HS-27A (cell line): ENCODE measurements around the gene MED13L.
"Not testable (repeated sequence)": the region's sequence is repeated elsewhere in the genome, so short reads cannot be mapped to it uniquely, and the experiment has no call there.

ENCODE experiments used
- DNase-seq: peaks from one replicate; pipeline ENCODE4 v3.0.0-alpha.2; 2012; ENCODE audit warnings: low read depth, missing footprints

Gene MED13L

DNA sequence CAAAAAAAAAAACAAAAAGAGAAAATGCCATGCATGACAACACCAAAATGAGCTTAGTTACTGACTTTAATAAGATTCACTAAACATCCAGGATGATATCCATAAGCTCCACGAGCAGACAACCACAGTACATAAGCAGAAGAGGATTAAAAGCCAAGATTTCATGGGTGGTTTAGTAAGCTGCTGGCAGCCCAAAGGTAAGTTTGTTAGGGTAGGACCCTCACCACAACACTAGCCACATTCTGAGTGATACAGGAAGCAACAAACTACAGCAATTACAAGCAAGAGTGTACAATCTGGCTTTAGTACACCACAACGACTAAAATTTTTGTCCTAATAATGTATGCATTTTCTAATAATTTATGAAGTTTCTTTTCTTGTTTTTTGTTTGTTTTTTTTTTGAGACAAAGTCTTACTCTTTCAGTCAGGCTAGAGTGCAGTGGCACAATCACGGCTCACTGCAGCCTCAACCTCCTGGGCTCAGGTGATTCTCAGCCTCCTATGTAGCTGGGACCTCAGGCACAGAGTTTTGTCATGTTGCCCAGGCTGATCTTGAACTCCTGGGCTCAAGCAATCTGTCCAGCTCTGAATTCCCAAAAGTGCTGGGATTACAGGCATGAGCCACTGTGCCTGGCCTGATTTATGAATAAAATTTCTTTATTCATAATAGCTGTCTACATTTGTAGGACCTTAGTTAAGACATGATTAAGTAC lies 221.4 kb downstream of the MED13L start:
- DNase-seq, result no peak

DNA sequence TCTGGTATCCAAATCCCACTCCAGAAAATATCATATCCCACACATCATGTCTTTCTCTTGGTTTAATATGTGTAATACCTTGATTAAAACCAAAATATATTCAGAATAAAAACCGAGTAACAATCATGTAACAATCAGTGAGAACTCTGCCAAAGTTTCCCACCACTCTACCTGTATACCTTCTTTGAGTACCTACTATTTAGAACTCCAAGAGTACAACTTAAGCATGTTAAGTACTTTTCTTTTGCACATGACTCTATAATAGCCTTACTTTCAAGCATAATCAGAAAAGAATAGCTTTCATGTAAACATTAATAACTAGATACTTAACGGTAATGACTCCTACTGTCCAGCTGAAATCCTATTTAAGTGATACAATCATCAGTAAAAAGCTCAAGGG lies 223.2 kb downstream of the MED13L start:
- DNase-seq, result no peak

DNA sequence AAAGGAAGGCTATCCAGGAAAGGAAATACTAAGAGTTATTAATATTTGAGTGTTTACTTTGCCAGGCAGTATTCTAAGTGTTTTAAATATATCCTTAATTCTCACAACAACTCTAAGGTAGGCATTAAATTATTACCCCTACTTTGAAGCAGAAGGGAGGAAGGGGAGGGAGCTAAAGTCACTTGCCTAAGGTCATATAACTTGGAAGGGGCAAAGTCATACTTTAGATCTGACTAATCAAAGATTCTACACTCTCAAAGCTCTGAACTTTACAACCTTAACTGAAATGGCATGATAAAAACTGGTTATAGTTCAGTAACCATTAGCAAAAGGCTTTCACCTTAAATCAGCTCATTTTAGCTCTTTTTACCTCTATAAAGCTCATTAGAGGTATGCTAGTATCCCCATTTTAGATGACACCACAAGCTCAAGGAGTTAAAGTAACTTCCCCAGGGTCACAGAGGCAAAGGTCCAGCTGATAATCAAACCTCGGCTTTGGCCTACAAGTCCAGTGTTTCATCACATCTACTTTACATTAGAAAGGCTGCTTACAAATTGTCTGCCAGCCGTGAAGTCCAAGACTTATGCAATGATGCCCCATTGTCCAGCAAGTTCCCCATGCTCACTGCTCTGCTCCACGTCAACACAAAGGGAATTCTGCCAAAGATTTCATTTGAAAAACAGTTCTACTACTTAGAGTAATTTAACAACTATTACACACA lies 223.9 kb downstream of the MED13L start:
- no peak for DNase-seq

DNA sequence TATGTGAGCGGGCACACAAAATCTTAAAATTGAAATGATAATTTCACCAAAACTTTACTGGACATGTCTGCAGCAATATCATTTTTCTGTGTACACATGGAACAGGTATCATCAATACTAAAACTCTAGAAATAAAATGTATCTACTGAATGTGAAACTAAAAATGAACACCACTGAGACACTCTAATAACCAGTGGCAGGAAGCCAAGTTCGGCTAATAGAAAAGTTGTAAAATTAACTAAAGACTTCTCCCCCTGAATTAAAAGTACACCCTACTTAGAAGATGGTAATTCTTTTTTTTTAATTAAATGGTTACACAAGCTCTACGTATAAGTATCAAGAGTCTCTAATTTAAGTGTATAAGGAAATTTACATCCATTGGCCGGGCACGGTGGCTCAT lies 227.2 kb downstream of the MED13L start:
- no peak for DNase-seq

DNA sequence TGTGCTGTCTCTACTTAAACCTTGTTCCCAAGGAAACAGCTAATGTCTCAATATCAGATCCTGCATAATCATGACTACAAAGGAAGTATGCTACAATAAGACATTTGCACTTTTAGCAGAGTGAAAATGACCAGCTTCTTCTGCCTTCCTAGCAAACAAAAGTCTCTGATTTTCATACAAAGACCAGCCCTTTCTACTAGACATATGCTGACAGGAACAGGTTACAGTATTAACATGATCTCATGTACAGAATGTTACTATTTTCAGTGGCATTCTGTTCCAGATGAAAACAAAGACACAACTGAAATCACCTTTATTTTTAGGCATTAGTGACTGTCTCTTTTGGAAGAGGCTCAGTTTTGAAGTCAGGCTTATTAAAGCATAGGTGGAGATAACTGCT lies 228.6 kb downstream of the MED13L start:
- no peak for DNase-seq

DNA sequence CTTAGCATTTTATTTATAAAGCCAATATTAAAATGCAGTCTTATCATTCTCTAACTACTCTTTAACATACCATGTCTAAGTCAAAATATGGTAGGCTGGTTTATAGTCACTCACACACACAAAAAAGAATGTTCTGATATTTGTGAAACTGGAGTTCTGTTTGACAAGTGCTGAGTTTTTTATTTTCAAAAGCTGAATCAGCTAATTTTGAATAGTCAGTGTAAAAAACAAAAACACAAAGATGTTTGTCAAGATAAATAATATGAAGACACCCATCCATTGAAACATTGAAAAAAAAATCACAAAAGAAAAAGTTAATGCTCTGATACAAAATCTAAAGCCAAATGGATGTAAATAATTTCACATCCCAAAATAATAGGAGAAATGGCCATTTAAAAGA lies 231.5 kb downstream of the MED13L start:
- DNase-seq, result no peak

DNA sequence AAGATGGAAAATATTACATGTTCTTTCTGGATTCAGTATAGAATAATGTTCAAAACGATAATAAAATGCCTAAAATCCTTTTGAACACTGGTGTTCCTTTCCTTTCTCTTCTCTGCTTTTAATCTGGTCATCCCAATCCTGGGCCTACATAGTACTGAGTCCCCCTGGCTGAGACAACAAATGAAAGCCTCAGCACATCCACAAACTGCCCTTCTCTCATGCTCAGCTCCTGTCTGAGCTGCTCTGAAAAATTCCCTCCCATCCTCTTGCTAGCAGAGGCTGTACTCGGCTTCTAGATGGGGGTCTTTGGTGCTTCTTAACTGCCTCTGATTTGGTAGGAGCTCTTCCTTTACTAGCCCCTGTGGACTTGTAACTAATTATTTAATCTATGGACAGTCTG lies 232.3 kb downstream of the MED13L start:
- no peak for DNase-seq

DNA sequence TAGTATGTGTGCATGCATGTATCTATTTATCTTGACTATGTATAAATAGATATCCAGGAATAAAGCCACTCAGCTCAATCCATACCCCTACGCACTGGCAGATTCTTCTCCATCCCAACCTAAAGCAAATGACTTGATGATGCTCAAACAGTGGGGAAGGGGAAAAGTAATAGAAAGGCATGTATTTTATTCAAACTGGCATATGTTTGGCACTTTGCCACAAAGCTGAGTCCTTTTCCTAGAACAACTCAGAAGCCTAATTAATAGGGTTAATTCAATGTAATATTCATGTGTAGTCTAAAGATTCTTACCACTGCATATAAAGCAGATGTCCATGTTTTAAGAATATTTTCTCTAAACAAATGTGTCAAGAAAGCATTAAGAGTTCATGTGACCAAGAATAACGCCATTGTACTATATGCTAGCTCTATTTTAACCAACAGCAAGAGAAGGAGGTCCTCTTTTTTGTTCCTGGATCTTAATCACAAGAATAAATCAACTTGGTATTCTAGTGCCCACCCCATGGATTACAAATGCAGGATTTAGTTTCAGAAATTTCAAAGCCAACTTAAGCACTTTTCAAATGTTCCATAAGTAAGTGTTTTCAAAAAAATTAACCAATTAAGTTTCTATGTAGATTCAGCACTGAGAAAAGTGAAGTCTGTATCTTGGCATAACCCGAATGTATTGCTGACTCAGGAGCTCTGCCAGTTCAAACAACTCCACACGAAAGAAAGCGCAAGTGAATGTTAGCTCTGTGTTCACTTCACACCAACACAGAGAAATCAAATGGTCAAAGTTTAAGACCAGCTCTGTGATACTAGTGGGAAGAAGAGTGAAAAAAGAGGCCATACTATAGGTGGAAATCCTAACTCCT lies 233.6 kb downstream of the MED13L start:
- no peak for DNase-seq

DNA sequence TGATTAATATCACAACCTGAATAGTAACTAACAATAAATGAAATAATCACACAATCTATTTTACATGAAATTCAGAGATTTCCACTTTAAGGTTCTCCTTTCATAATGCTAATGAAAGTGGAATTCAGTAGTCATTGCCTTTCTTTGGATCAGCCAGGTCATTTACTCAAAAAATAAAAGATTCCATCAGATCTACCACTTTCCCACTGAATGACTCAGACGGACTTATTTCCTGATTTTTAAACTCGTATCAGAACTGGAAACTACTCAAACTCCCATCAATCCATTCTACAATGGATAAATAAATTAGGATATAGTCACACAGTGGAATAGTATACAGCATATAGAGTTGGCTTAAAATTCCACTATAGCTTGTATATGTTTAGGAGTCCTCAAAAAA lies 237.1 kb downstream of the MED13L start:
- no peak for DNase-seq

DNA sequence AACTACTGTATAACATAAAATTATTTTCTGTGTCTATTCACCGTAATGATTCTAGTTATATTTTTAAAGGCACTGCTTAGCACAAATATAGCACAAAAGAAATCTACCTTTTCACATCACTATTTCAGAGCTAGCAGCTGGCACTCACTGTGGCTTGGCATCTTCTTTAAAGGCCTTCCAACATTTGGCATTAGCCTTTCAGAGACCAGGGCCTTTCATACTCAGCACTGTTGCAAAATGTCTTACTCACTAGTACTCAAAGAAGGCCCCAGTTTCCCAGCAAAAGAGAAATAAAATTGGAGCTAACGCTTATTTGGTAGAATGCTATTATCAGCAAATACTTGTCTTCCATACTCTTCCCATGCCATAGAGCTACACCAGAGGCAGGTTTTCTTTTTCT lies 238.4 kb downstream of the MED13L start:
- no peak for DNase-seq

DNA sequence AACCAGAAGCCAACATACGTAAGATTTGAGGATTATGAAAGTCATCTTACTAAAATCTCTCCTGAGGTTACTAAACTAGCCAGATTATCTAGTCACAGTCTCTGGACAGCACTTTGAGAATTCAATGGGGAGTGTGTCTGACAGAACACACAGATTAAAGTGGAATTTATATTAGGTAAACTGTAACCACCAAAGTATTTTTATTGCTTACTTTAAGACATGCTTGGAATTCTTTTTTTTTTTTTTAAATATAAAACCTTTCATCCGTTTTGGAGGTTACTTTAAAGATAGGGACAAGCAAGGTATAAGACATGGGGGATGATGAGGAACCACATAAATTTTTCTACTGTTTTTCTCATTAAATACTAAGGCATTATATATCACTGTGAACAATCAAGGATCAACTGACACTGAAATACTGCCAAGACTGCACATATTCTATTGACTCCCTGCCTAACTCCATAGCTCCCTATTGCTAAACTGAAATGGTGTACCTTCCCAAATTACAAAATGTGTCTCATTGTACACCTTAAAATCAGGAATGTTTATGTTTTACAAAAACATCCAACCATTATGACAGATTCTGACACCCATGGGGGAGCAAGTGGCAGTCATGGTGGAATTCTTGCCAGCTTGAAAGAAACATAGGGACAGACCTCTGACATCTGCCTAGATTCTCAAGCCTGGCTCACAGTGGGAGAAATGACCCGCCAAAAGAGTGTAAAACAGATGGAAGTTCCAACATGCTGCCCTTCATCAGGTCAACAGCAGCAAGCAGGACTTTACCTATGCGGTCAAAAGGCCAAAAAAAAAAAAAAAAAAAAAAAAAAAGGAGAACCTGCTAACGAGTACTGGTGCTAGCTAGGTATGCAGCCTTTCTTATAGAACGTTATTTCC lies 239.3 kb downstream of the MED13L start:
- DNase-seq, result peak; percentile 39

DNA sequence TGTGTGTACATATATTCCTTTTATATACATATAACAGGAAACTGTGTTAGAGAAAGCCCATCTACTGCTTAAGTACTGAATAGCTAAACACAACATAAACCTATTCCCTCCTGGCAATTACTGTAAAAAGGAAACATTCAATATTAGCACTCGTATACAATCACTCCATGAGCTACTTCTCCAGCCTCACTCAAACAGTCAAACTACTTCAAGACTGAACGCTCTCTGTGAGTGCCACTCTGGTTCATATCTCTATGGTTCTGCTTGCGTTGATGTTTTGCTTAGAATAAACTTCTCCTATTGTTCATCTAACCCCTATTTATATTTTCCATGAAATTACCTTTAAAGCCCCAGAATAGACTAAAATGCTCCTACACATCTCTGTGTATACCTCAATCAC lies 243.7 kb downstream of the MED13L start:
- no peak for DNase-seq

DNA sequence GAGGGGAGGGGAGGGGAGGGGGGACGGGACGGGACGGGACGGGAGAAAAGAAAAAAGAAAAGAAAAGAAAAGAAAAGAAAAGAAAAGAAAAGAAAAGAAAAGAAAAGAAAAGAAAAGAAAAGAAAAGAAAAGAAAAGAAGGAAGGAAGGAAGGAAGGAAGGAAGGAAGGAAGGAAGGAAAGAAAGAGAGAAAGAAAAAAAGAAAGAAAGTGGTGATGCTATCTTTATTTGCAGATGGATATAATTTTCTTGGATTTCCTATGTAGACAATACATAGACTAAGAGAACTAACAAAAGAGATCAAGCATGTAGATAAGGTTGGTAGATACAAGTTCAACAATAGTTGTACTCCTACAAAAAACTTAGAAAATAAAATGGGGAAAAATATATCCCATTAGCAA lies 245.9 kb downstream of the MED13L start:
- DNase-seq, result not testable (repeated sequence)

DNA sequence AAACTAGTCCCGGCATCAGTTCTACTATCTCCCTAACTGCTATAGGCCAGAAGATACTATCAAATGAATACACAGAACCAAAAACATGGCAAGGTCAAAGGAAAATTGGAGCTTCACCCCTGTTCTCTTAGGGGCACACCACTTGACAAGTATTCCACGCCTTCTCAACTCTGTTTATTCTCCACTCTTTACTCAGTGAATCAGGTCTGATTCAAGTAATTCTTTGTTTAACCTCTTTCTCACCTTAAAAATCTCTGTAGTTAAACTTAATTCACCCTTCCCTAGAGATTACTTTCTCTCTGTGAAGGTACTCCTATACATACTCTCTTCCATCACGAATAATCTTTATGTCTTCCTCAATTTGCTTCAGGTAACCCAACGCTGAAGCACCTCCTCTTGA lies 248.9 kb downstream of the MED13L start:
- DNase-seq, result no peak

DNA sequence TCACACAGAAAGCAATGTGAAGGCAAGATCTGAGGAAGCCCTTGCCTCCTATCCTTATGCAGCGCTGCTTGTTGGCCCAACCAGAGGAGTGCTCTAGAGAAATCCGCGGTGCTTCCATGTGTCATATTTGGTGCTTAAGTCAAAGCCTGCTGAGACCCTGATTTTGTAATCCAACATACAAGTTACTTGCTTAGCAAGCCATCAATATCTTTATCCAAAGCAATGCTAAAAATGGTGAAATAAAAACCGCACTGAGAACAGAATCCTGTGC lies 250.0 kb downstream of the MED13L start:
- DNase-seq, result no peak

DNA sequence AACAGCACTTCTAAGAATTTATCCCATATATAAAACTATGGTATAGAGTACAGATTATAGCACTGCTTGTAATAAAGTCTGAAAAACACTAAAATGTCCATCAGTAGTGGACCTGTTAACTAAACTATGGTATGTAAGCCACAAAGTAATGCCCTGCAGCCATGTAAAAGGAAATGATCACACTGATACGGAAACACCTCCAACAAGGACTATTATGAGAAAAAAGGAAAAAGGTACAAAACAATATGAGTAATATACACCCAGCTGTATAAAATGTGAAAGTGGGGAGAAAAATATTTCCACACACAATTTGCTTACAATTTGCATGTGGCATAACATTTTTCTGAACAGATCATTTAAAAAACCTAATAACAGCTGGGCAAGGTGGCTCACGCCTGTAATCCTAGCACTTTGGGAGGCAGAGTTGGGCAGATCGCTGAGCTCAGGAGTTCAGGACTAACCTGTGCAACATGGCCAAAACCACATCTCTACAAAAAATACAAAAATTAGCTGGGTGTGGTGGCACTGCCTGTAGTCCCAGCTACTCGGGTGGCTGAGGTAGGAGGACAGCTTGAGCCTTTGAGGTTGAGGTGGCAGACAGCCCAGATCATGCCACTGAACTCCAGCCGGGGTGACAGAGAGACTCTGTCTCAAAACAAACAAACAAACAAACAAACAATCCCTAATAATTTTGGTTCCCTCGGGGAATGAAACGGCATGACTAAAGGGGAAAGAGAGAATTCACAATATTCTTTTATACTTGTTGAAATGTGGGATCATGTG lies 250.5 kb downstream of the MED13L start:
- DNase-seq, result no peak

DNA sequence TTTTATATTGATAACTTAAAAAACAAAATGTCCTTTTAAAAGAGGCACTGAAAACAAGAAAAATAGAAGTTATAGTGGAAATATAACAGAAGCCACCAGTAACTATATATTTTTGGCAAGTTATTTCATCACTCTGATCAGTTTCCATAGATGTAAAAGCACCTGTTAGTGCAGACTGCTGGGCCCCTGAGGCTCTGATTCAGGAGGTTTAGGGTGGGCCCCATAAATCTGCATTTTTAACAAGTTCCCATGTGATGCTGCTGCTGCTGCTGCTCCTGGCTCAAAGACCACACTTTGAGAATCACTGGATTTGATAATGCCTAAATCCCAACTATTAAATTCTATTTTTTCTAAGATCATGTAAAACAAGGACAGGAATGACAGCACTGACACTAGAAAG lies 251.1 kb downstream of the MED13L start:
- DNase-seq, result no peak

DNA sequence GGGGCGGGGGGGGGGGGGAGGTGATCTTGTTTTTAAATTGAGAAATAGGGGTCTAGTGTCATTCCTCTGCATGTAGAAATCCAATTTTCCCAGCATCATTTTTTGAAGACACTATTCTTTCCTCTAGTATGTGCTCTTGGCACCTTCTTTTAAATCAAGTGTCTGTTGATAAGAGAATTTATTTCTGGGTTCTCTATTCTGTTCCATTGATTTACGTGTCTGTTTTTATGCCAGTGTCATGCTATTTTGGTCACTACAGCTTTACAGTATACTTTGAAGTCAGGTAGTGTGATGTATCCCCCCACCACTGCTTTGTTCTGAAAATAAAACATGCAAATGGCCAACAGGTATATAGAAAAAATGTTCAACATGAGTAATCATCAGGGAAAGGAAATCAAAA lies 252.7 kb downstream of the MED13L start:
- no peak for DNase-seq

DNA sequence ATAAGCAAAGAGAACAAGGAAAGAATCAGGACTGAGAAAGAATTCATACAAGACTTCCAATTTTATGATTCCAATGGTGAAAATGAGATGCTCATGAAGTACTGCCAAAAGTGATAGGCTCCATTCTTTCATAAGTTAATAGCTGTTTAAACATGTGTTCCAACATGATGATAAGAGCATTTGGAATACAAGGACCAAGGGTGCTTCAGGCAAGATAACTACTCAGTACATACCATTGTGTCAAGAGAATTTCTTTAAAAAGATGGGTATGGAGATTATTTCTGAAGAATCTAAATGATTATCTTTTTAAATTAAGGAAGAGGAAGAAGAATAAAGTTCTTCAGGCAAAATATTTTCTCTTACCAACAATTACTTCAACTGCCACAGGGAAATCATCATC lies 258.1 kb downstream of the MED13L start:
- DNase-seq, result no peak

DNA sequence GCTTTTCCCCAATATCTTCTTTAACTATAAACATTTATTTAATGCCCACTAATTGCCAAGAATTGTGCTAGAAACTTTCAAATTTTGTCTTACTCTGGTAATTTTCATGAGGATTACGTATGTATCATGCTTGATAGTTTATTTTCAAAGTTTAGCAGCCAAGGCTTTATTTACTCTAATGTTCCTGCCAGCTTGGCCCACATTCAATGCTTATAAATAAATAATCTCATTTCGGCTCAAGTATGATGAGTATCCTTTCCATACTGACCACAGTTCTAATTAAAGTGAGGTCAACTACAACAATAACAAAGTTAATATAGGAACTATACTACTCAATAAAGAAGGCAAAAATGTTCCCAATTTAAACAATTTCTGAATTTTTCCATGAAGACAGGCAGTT lies 259.2 kb downstream of the MED13L start:
- no peak for DNase-seq

DNA sequence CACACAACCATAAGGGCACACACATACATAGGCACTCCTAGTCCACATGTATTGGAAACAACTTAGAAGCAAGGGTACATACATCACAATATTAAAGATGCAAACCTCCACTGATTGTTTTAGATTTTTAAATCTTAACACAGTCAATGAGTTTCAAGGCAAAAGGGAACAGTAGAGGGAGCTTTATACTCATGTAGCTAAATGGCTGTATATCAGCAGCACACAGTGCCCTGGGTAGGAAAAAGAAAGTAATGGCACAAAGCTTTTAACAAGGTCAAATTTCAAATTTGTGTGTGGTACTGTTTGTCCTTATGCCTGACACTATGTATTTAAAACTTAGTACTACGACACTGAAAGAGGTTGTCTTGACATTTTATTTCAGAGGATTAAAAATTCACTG lies 262.0 kb downstream of the MED13L start:
- DNase-seq, result no peak
